H1 (cell line): ENCODE data around the gene BPHL. TPM values are rescaled to one million over a fixed set of nuclear protein-coding genes. Genes with fewer than 3 reads are reported as not detected.

Source experiments
- CTCF ChIA-PET: fragments of 300-600 bp; sonication (Branson Sonifier 250); formaldehyde crosslinking; loops from one replicate; lab custom pipeline; 2021; ENCODE audit not compliant: partially characterized antibody; lab: Charles Lee
- POLR2A ChIA-PET: fragments of 300-600 bp; sonication (Branson Sonifier 250); formaldehyde crosslinking; loops from one replicate; lab custom pipeline; 2021; ENCODE audit warnings: inconsistent platforms; ENCODE audit not compliant: partially characterized antibody; lab: Charles Lee
- DNase-seq, 2 experiments: peaks; one replicate each; pipeline versions ENCODE4 v3.0.0 to v3.0.0-alpha.2; 2010 to 2022; ENCODE audit warnings: low spot score in 2 of 2, low read depth in 1 of 2, mixed read lengths in 1 of 2
- FAIRE-seq: peaks from 2 replicates; lab custom pipeline; 2011; peaks lifted over from hg19 to GRCh38; lab: Jason Lieb, UNC
- H2AFZ ChIP-seq: 2 replicates; pipeline ENCODE4 v1.8.1; 2012; ENCODE audit warnings: low read length, inconsistent platforms
- H2AK5ac ChIP-seq: 2 replicates; pipeline ENCODE4 v1.6.1; 2013; ENCODE audit warnings: low read depth, low read length
- H2BK120ac ChIP-seq: replicated peaks from 2 replicates; pipeline ENCODE3; 2013; ENCODE audit warnings: low read depth, low read length, inconsistent platforms
- H2BK12ac ChIP-seq: 2 replicates; pipeline ENCODE4 v1.6.1; 2013; ENCODE audit warnings: low read depth, low read length
- H2BK15ac ChIP-seq: 2 replicates; pipeline ENCODE4 v1.6.1; 2013; ENCODE audit warnings: low read length
- H2BK20ac ChIP-seq: 2 replicates; pipeline ENCODE4 v1.6.1; 2013; ENCODE audit warnings: low read length
- H2BK5ac ChIP-seq: 2 replicates; pipeline ENCODE4 v1.6.1; 2013; ENCODE audit warnings: low read depth, low read length
- H3K14ac ChIP-seq: 2 replicates; pipeline ENCODE4 v1.6.1; 2013; ENCODE audit warnings: inconsistent platforms; ENCODE audit not compliant: insufficient read length
- H3K18ac ChIP-seq: 2 replicates; pipeline ENCODE4 v1.6.1; 2013; ENCODE audit warnings: low read length; ENCODE audit errors: extremely low read depth
- H3K23ac ChIP-seq: 2 replicates; pipeline ENCODE4 v1.6.1; 2013; ENCODE audit warnings: inconsistent platforms; ENCODE audit not compliant: insufficient read length
- H3K23me2 ChIP-seq: 2 replicates; pipeline ENCODE4 v1.6.1; 2013; ENCODE audit warnings: low read depth, low read length
- H3K27ac ChIP-seq: 2 replicates; pipeline ENCODE4 v1.6.1; 2011; ENCODE audit warnings: low read depth, low read length, inconsistent platforms
- H3K27me3 ChIP-seq, 4 experiments: replicated peaks in 1 of 4; 1 replicate in 1 of 4; 2 replicates in 3 of 4; pipeline versions ENCODE4 v1.6.1 to v1.8.1; 2011 to 2013; ENCODE audit warnings: low read length in 3 of 4, mild to moderate bottlenecking in 3 of 4, inconsistent platforms in 2 of 4, mixed read lengths in 2 of 4, moderate library complexity in 1 of 4; ENCODE audit not compliant: control insufficient read depth in 3 of 4, insufficient read depth in 3 of 4; ENCODE audit errors: extremely low read depth in 1 of 4
- H3K36me3 ChIP-seq, 4 experiments: 2 replicates each; pipeline versions ENCODE4 v1.6.1 to v1.8.1; 2011 to 2013; ENCODE audit warnings: mild to moderate bottlenecking in 4 of 4, low read length in 3 of 4, moderate library complexity in 2 of 4, control low read depth in 1 of 4, inconsistent platforms in 1 of 4; ENCODE audit not compliant: insufficient read depth in 4 of 4, control insufficient read depth in 2 of 4
- H3K4ac ChIP-seq: replicated peaks from 2 replicates; pipeline ENCODE3; 2013; ENCODE audit warnings: low read length, low read depth, mixed read lengths, inconsistent platforms; ENCODE audit not compliant: insufficient read length
- H3K4me1 ChIP-seq, 4 experiments: replicated peaks in 1 of 4; 1 replicate in 1 of 4; 2 replicates in 3 of 4; pipeline versions ENCODE4 v1.6.1 to v1.8.1; 2011 to 2013; ENCODE audit warnings: low read length in 3 of 4, inconsistent platforms in 2 of 4, mixed read lengths in 1 of 4; ENCODE audit not compliant: insufficient read depth in 4 of 4, control insufficient read depth in 3 of 4
- H3K4me2 ChIP-seq, 2 experiments: 2 replicates each; pipeline versions ENCODE4 v1.6.1 to v1.8.1; 2011 to 2013; ENCODE audit warnings: low read depth in 2 of 2, low read length in 2 of 2, control low read depth in 1 of 2, inconsistent platforms in 1 of 2, mild to moderate bottlenecking in 1 of 2; ENCODE audit not compliant: insufficient read depth in 1 of 2
- H3K4me3 ChIP-seq, 4 experiments: fragments of 200-600, 300-600 bp in 1 of 4; sonication (generic), shearing (Covaris generic), sonication (Bioruptor Twin) in 1 of 4; 2 replicates each; pipeline versions ENCODE4 v1.5.1 to v1.8.1; 2011 to 2016; ENCODE audit warnings: low read length in 4 of 4, low read depth in 3 of 4, control low read depth in 2 of 4, inconsistent platforms in 2 of 4, mild to moderate bottlenecking in 2 of 4, mixed read lengths in 1 of 4, moderate library complexity in 1 of 4; ENCODE audit not compliant: insufficient read depth in 2 of 4; ENCODE audit errors: extremely low read depth in 1 of 4
- H3K56ac ChIP-seq: replicated peaks from 2 replicates; pipeline ENCODE3; 2013; ENCODE audit warnings: low read depth, mild to moderate bottlenecking, mixed read lengths, low read length, inconsistent platforms; ENCODE audit not compliant: insufficient read length
- H3K79me1 ChIP-seq: 2 replicates; pipeline ENCODE4 v1.6.1; 2013; ENCODE audit warnings: low read depth, low read length, control low read depth
- H3K79me2 ChIP-seq, 2 experiments: 2 replicates each; pipeline versions ENCODE4 v1.6.1 to v1.8.1; 2012 to 2013; ENCODE audit warnings: low read length in 2 of 2, mild to moderate bottlenecking in 2 of 2, inconsistent platforms in 1 of 2; ENCODE audit not compliant: insufficient read depth in 2 of 2, control insufficient read depth in 1 of 2
- H3K9ac ChIP-seq, 4 experiments: replicated peaks in 1 of 4; 1 replicate in 1 of 4; 2 replicates in 3 of 4; pipeline versions ENCODE4 v1.6.1 to v1.8.1; 2011 to 2013; ENCODE audit warnings: low read depth in 3 of 4, low read length in 3 of 4, control low read depth in 2 of 4, mild to moderate bottlenecking in 2 of 4, moderate library complexity in 2 of 4, inconsistent platforms in 1 of 4; ENCODE audit errors: extremely low read depth in 1 of 4
- H3K9me3 ChIP-seq, 2 experiments: 2 replicates each; pipeline versions ENCODE4 v1.6.1 to v1.8.1; 2012 to 2013; ENCODE audit warnings: mild to moderate bottlenecking in 2 of 2, moderate library complexity in 2 of 2, control low read depth in 1 of 2, inconsistent platforms in 1 of 2, low read depth in 1 of 2, low read length in 1 of 2, mixed read lengths in 1 of 2; ENCODE audit not compliant: insufficient read depth in 2 of 2
- H4K20me1 ChIP-seq, 2 experiments: replicated peaks in 1 of 2; 2 replicates each; pipeline versions ENCODE3 to v1.8.1; 2011 to 2013; ENCODE audit warnings: inconsistent platforms in 2 of 2, low read length in 2 of 2, mild to moderate bottlenecking in 1 of 2; ENCODE audit not compliant: insufficient read depth in 2 of 2, control insufficient read depth in 1 of 2
- H4K5ac ChIP-seq: 2 replicates; pipeline ENCODE4 v1.6.1; 2013; ENCODE audit warnings: low read length, low read depth, mixed read lengths, inconsistent platforms; ENCODE audit not compliant: insufficient read length
- H4K8ac ChIP-seq: 2 replicates; pipeline ENCODE4 v1.8.0; 2013; ENCODE audit warnings: mild to moderate bottlenecking, moderate library complexity, low read length, inconsistent platforms; ENCODE audit not compliant: insufficient read depth; ENCODE audit errors: extremely low read depth
- H4K91ac ChIP-seq: replicated peaks from 2 replicates; pipeline ENCODE3; 2013; ENCODE audit warnings: low read length, mixed read lengths, inconsistent platforms; ENCODE audit not compliant: insufficient read length
- MAFK ChIP-seq: IDR thresholded peaks from 2 replicates; pipeline ENCODE4 v1.6.1; 2012; ENCODE audit warnings: low read depth, mild to moderate bottlenecking, improper control_type of control experiment, low read length
- WGBS, 2 experiments: shearing (Covaris generic) in 1 of 2; methylation state at CpG; one replicate each; pipeline versions ENCODE4 v1.1.6 to v1.1.7; 2013 to 2015; ENCODE audit warnings: low lambda C conversion rate in 2 of 2, mixed read lengths in 2 of 2, inconsistent platforms in 1 of 2, low coverage in 1 of 2, missing lambda C conversion rate in 1 of 2; ENCODE audit not compliant: insufficient replicate concordance in 2 of 2, insufficient coverage in 1 of 2, insufficient read length in 1 of 2; ENCODE audit errors: extremely low coverage in 1 of 2, missing lambda C conversion rate in 1 of 2; 5-methylcytosine and 5-hydroxymethylcytosine counted together
- polyA plus RNA-seq, 7 experiments: library from polyadenylated mRNA; depleted of rRNA in 3 of 7; stranded (reverse) in 5 of 7; unstranded in 2 of 7; fragments of >200 nt in 5 of 7; fragments of 200-250 nt in 2 of 7; gene quantifications; 1 replicate in 5 of 7; 2 replicates in 1 of 7; 4 replicates in 1 of 7; pipeline versions ENCODE4 v1.2.1 to v1.2.3, GENCODE V29; 2011 to 2013; ENCODE audit warnings: missing spikeins in 2 of 7, mixed read lengths in 2 of 7
- total RNA-seq: library from RNA; stranded (reverse); fragmentation: NEBNext Ultra II Directional; extraction: Animal tissue kit (Norgen Biotek cat#: 25700); gene quantifications from 2 replicates; pipeline ENCODE4 v1.2.1, GENCODE V29; 2021

The BPHL gene
- total and polyA plus RNA-seq, 2 of the 8 experiments (the other 6 are each of a cell fraction or from before 2014, with no cell fraction given), result 24.4 to 36.4 TPM

DNA sequence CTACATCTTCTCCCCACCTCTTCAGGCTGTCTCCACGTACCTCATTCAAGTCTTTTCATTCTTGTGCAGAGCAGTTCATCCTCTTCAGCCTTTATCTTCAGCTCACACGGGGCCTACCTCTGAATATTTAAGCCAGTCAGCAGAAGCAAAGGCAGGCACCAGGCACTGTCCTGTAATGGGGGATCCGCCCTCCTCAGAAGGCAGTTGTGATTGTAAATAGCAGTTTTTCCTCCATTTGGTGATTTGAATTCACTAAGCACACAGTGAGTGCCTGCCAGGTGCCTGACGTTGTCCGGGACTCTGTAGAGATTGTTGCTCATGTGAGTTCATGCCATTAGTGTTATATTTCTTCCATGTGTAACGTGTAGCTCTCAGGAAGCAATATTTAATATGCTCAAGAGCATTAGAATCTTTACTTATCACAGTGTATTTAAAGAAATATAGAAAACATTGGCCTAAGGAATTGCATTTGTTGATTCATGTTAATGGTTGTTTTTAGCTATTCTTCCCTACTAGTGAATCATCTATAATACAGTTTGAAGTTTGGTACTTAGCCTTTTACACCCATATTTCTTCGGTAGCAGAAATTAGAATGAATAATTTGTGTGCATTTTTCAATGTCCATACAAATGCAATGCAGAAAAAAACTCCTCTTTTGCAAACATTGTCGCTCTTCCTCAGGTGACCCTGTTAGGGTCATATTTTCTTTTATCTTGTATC, 17.9 kb downstream of the BPHL start:
- H3K4me2 ChIP-seq, result no peak overlapping the region
- H3K23me2 ChIP-seq, result no peaks in the 10 kb centered on the region
- H3K23ac ChIP-seq, result no peak overlapping the region
- FAIRE-seq, result no peak
- no peak overlapping the region for H2BK5ac ChIP-seq
- TF ChIP-seq MAFK, result no peak
- no peak overlapping the region for H3K4me3 ChIP-seq
- no peak overlapping the region for H4K8ac ChIP-seq
- no peak overlapping the region for H2BK120ac ChIP-seq
- no peak overlapping the region for H2BK15ac ChIP-seq
- no peak overlapping the region for H4K5ac ChIP-seq
- H3K56ac ChIP-seq, result no peak overlapping the region
- no peaks in the 10 kb centered on the region for H3K9me3 ChIP-seq
- no peak overlapping the region for H3K4ac ChIP-seq
- no peak overlapping the region for H3K27ac ChIP-seq
- H2BK20ac ChIP-seq, result no peak overlapping the region
- no peak overlapping the region for H2AFZ ChIP-seq
- no peak overlapping the region for H2AK5ac ChIP-seq
- peaks cover 18 to 73% (median 40%) of the 10 kb centered on the region in 4 experiments for H3K36me3 ChIP-seq
- no peak overlapping the region for H3K18ac ChIP-seq
- CTCF ChIA-PET, result interaction anchor here (0.7 to 1.6 kb wide), 3 partner anchors 100 to 1265 kb away, joined by 3 to 4 read pairs (median 4); no protein-coding TSS in a partner anchor
- POLR2A ChIA-PET, result interaction anchor here (0.5 to 1.4 kb wide), 4 partner anchors 16 to 58 kb away, joined by 3 to 4 read pairs (median 3); no protein-coding TSS in a partner anchor
- no peaks in the 10 kb centered on the region for H4K20me1 ChIP-seq
- no peak overlapping the region for H2BK12ac ChIP-seq
- no peak overlapping the region for H3K14ac ChIP-seq
- DNase-seq, result no peak
- WGBS, 2 experiments, result 81% methylated on average over 8 of the region's 8 CpGs; no CpG with 5 or more reads in 1 of the 2 experiments
- H3K4me1 ChIP-seq, result peaks cover 0 to 8% (median 1%) of the 10 kb centered on the region in 4 experiments; a peak in 2 of 7 replicates
- H3K9ac ChIP-seq, result no peak overlapping the region
- no peaks in the 10 kb centered on the region for H3K27me3 ChIP-seq
- H3K79me2 ChIP-seq, result no peaks in the 10 kb centered on the region
- no peak overlapping the region for H4K91ac ChIP-seq
- H3K79me1 ChIP-seq, result no peaks in the 10 kb centered on the region
